Panc1 (cell line): Measurements from ENCODE around the gene CDH23. TPM values are rescaled to one million over a fixed set of nuclear protein-coding genes. Genes with fewer than 3 reads are reported as not detected.

Experiments used
- ATAC-seq: fragments of 200-7000 bp; cut with Tn5 transposase; 2 replicates; pipeline ENCODE4 v1.9.1; 2020; ENCODE audit warnings: mild to moderate bottlenecking, moderate library complexity
- BruUV-seq: library from RNA; stranded (reverse); fragments of 400-500 nt; replicated peaks from 2 replicates; lab custom pipeline; 2021; lab: Mats Ljungman, UMichigan
- CTCF ChIA-PET: fragments of 300-600 bp; sonication (Branson Sonifier 250); formaldehyde crosslinking; loops from one replicate; lab custom pipeline; 2022; ENCODE audit warnings: antibody characterized with exemption; lab: Charles Lee
- POLR2A ChIA-PET: fragments of 300-600 bp; sonication (Branson Sonifier 250); formaldehyde crosslinking; loops from one replicate; lab custom pipeline; 2022; ENCODE audit warnings: antibody characterized with exemption; lab: Charles Lee
- DNase-seq: peaks from one replicate; pipeline ENCODE4 v3.0.0-alpha.2; 2010; ENCODE audit warnings: low read depth, low spot score
- H3K27ac ChIP-seq: 2 replicates; pipeline ENCODE4 v1.5.1; 2011; ENCODE audit warnings: mild to moderate bottlenecking, low read length, inconsistent platforms
- H3K27me3 ChIP-seq: fragments of 200-500 bp; sonication (Bioruptor generic); 2 replicates; pipeline ENCODE4 v1.6.0; 2014; ENCODE audit warnings: low read length, inconsistent platforms; ENCODE audit not compliant: control insufficient read depth, insufficient read depth
- H3K36me3 ChIP-seq: fragments of 200-500 bp; sonication (Bioruptor generic); 2 replicates; pipeline ENCODE4 v1.5.1; 2014; ENCODE audit warnings: inconsistent platforms, mild to moderate bottlenecking, low read length, moderate library complexity; ENCODE audit not compliant: control insufficient read depth, insufficient read depth
- H3K4me1 ChIP-seq: 2 replicates; pipeline ENCODE4 v1.5.1; 2011; ENCODE audit warnings: inconsistent platforms, mild to moderate bottlenecking, low read length, moderate library complexity; ENCODE audit not compliant: control insufficient read depth, insufficient read depth
- H3K4me3 ChIP-seq, 2 experiments: 2 replicates each; pipeline ENCODE4 v1.5.1; 2011 to 2012; ENCODE audit warnings: low read depth in 2 of 2, low read length in 2 of 2, mild to moderate bottlenecking in 2 of 2, inconsistent platforms in 1 of 2, moderate library complexity in 1 of 2
- H3K9me3 ChIP-seq: fragments of 200-500 bp; sonication (Bioruptor generic); 2 replicates; pipeline ENCODE4 v1.5.1; 2014; ENCODE audit warnings: low read depth, mild to moderate bottlenecking, inconsistent platforms, low read length, moderate library complexity; ENCODE audit not compliant: control insufficient read depth, insufficient read depth
- POLR2AphosphoS5 ChIP-seq: IDR thresholded peaks from 2 replicates; pipeline ENCODE4 v1.6.1; 2012; ENCODE audit warnings: mild to moderate bottlenecking, low read depth, low read length, moderate library complexity
- SIN3A ChIP-seq: IDR thresholded peaks from 2 replicates; pipeline ENCODE4 v1.6.1; 2012; ENCODE audit warnings: low read depth, mild to moderate bottlenecking, low read length, moderate library complexity, borderline replicate concordance; ENCODE audit not compliant: insufficient read depth
- TCF7L2 ChIP-seq: IDR thresholded peaks from 2 replicates; pipeline ENCODE4 v1.6.1; 2011; ENCODE audit warnings: mild to moderate bottlenecking, low read depth, low read length, inconsistent platforms
- in situ Hi-C: cut with HindIII; loops from 2 replicates; pipeline ENCODE4 v1.10.0; 2016; ENCODE audit warnings: low sequenced_read_pairs, low pct_unique_long_range_greater_than_20kb
- intact Hi-C: fragments of 100-400 bp; cut with micrococcal nuclease; formaldehyde crosslinking; loops from one replicate; pipeline ENCODE4 v1.10.0; 2022; ENCODE audit not compliant: unreplicated experiment
- total RNA-seq: library from RNA; stranded (reverse); gene quantifications from one replicate; pipeline ENCODE4 v1.2.1, GENCODE V29; 2021; ENCODE audit not compliant: unreplicated experiment
- TF ChIP-seq, protein P1 (sequence below): fragments of 450-650 bp; IDR thresholded peaks from 2 replicates; pipeline ENCODE4 v1.5.1; 2017; ENCODE audit warnings: mild to moderate bottlenecking
- TF ChIP-seq, protein P2 (sequence below), 2 experiments: IDR thresholded peaks; 2 replicates each; pipeline ENCODE4 v1.6.1; 2011 to 2012; ENCODE audit warnings: low read depth in 2 of 2, control low read depth in 1 of 2, low read length in 1 of 2, mild to moderate bottlenecking in 1 of 2, moderate library complexity in 1 of 2; ENCODE audit not compliant: insufficient read depth in 1 of 2

The CDH23 gene
- total RNA-seq, 1 experiment from 2014 or later, result 2.7 TPM

DNA sequence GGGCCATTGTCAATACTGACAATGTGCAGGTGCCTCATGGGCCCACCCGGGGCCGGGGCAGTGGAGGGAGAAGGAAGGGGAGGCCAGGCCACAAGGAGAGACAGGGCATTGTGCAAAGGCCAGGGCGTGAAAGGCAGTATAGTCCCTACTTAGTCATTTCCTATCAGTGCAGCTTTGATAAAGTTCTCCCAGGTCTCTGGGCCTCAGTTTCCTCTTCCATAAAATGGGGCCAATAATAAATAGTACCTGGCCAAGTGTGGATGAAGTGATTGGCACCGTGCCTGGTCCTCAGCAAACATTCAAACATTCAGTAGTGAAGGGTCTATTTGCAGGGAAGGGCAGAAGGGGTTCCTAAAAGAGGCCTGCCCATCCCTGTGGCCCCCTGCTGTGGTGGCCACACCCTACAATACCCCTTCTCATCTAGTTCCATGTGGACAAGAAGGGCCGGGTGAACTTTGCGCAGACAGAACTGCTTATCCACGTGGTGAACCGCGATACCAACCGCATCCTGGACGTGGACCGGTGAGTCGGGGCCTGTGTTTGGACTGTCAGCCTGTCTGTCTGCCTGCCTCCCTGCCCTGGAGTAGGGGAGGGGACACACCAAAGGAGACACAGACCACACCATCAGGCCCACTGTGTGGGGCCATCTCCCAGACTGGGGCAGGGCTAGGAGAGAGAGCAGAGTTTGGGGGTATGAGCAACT lies 413.5 kb downstream of the CDH23 start:
- no peaks in the 10 kb centered on the region for H3K27me3 ChIP-seq
- H3K36me3 ChIP-seq, result peaks cover under 1% of the 10 kb centered on the region; the same call in 1 of the 2 replicates
- no peak overlapping the region for H3K27ac ChIP-seq
- H3K9me3 ChIP-seq, result no peaks in the 10 kb centered on the region
- in situ Hi-C loops, result no loop called here
- ChIA-PET CTCF (no interaction called here), POLR2A (no interaction called here)
- intact Hi-C loops, result loop anchor here (10.0 kb wide), 2 partner anchors 105 to 495 kb away; partner anchors contain the start of gene SLC29A3
- H3K4me1 ChIP-seq, result peaks cover 30% of the 10 kb centered on the region
- no peak for ATAC-seq
- DNase-seq, result no peak
- BruUV-seq, result no TSS peak
- no peak overlapping the region for H3K4me3 ChIP-seq
- TF ChIP-seq, protein P1, sequence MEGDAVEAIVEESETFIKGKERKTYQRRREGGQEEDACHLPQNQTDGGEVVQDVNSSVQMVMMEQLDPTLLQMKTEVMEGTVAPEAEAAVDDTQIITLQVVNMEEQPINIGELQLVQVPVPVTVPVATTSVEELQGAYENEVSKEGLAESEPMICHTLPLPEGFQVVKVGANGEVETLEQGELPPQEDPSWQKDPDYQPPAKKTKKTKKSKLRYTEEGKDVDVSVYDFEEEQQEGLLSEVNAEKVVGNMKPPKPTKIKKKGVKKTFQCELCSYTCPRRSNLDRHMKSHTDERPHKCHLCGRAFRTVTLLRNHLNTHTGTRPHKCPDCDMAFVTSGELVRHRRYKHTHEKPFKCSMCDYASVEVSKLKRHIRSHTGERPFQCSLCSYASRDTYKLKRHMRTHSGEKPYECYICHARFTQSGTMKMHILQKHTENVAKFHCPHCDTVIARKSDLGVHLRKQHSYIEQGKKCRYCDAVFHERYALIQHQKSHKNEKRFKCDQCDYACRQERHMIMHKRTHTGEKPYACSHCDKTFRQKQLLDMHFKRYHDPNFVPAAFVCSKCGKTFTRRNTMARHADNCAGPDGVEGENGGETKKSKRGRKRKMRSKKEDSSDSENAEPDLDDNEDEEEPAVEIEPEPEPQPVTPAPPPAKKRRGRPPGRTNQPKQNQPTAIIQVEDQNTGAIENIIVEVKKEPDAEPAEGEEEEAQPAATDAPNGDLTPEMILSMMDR, result no peak
- TF ChIP-seq, protein P2, sequence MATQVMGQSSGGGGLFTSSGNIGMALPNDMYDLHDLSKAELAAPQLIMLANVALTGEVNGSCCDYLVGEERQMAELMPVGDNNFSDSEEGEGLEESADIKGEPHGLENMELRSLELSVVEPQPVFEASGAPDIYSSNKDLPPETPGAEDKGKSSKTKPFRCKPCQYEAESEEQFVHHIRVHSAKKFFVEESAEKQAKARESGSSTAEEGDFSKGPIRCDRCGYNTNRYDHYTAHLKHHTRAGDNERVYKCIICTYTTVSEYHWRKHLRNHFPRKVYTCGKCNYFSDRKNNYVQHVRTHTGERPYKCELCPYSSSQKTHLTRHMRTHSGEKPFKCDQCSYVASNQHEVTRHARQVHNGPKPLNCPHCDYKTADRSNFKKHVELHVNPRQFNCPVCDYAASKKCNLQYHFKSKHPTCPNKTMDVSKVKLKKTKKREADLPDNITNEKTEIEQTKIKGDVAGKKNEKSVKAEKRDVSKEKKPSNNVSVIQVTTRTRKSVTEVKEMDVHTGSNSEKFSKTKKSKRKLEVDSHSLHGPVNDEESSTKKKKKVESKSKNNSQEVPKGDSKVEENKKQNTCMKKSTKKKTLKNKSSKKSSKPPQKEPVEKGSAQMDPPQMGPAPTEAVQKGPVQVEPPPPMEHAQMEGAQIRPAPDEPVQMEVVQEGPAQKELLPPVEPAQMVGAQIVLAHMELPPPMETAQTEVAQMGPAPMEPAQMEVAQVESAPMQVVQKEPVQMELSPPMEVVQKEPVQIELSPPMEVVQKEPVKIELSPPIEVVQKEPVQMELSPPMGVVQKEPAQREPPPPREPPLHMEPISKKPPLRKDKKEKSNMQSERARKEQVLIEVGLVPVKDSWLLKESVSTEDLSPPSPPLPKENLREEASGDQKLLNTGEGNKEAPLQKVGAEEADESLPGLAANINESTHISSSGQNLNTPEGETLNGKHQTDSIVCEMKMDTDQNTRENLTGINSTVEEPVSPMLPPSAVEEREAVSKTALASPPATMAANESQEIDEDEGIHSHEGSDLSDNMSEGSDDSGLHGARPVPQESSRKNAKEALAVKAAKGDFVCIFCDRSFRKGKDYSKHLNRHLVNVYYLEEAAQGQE (IDR thresholded peaks at IDR 0.05; ENCODE audit: insufficient read depth in 1 of 2, low read depth in 2 of 2, low read length in 1 of 2), result 0 out of 4 replicates have a peak, but pooled peaks of 1 of the 2 experiments have one; percentile 19

DNA sequence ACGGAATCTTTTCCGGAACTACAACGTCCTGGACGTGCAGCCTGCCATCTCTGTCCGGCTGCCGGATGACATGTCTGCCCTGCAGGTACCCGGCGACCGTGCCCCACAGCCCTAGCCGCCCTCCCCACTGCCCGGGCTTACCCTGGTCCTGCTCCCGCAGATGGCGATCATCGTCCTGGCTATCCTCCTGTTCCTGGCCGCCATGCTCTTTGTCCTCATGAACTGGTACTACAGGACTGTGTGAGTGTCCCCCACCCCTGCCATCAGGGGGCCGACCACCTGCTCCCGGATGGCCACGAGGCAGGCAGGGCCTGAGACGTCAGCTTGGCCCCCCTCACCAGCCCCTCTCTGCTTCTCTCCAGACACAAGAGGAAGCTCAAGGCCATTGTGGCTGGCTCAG lies 414.6 kb downstream of the CDH23 start:
- H3K4me3 ChIP-seq, result no peak overlapping the region
- in situ Hi-C loops, result no loop called here
- TF ChIP-seq, protein P2 (IDR thresholded peaks at IDR 0.05; ENCODE audit: insufficient read depth in 1 of 2, low read depth in 2 of 2, low read length in 1 of 2), result 0 out of 4 replicates have a peak, but pooled peaks of 1 of the 2 experiments have one; percentile 34
- TF ChIP-seq POLR2AphosphoS5 (no peak; the same call in 1 of the 2 replicates), SIN3A (no peak), TCF7L2 (no peak)
- no peaks in the 10 kb centered on the region for H3K9me3 ChIP-seq
- ATAC-seq, result no peak
- ChIA-PET CTCF (interaction anchor here (0.5 to 1.1 kb wide), 6 partner anchors 44 to 988 kb away, joined by 3 to 8 read pairs (median 3); no protein-coding TSS in a partner anchor), POLR2A (no interaction called here)
- H3K4me1 ChIP-seq, result peaks cover 40% of the 10 kb centered on the region
- no peaks in the 10 kb centered on the region for H3K27me3 ChIP-seq
- intact Hi-C loops, result loop anchor here (10.0 kb wide), 2 partner anchors 107 to 497 kb away; partner anchors contain the start of gene SLC29A3
- H3K27ac ChIP-seq, result no peak overlapping the region
- peaks cover 12% of the 10 kb centered on the region for H3K36me3 ChIP-seq
- DNase-seq, result no peak
- BruUV-seq, result no TSS peak
